Trophoblast cell (in vitro differentiated cells and primary cell): ENCODE measurements around the gene CEP41.
A peak's percentile ranks its signal among the peaks of the same experiment; 100 is the strongest.

Experiments used
- DNase-seq, 2 donors: peaks; one replicate each; pipeline ENCODE4 v3.0.0-alpha.2; 2016
- H2AFZ ChIP-seq: 2 replicates; pipeline ENCODE4 v1.6.1; 2013; ENCODE audit warnings: low read length, moderate library complexity, mild to moderate bottlenecking; ENCODE audit not compliant: insufficient read depth, poor library complexity
- H2AK5ac ChIP-seq: 2 replicates; pipeline ENCODE4 v1.6.1; 2013; ENCODE audit warnings: mild to moderate bottlenecking, low read length
- H2BK120ac ChIP-seq: 2 replicates; pipeline ENCODE4 v1.6.1; 2013; ENCODE audit warnings: low read length, mild to moderate bottlenecking, moderate library complexity; ENCODE audit not compliant: insufficient read depth, poor library complexity
- H2BK12ac ChIP-seq: 2 replicates; pipeline ENCODE4 v1.6.1; 2013; ENCODE audit warnings: mild to moderate bottlenecking, low read length, moderate library complexity
- H2BK5ac ChIP-seq: 2 replicates; pipeline ENCODE4 v1.6.1; 2013; ENCODE audit warnings: low read length, low read depth, moderate library complexity, mild to moderate bottlenecking; ENCODE audit not compliant: poor library complexity
- H3K14ac ChIP-seq: 2 replicates; pipeline ENCODE4 v1.6.1; 2013; ENCODE audit warnings: mild to moderate bottlenecking, low read length
- H3K18ac ChIP-seq: 2 replicates; pipeline ENCODE4 v1.6.1; 2013; ENCODE audit warnings: mild to moderate bottlenecking, low read length
- H3K23ac ChIP-seq: 2 replicates; pipeline ENCODE4 v1.6.1; 2013; ENCODE audit warnings: low read length
- H3K27ac ChIP-seq: 2 replicates; pipeline ENCODE4 v1.5.1; 2013; ENCODE audit warnings: low read depth, mild to moderate bottlenecking, inconsistent platforms, low read length, moderate library complexity
- H3K27me3 ChIP-seq: 2 replicates; pipeline ENCODE4 v1.6.1; 2013; ENCODE audit warnings: inconsistent platforms, mild to moderate bottlenecking, low read length, moderate library complexity; ENCODE audit not compliant: insufficient read depth
- H3K36me3 ChIP-seq, 2 experiments: 1 replicate in 1 of 2; 2 replicates in 1 of 2; pipeline ENCODE4 v1.6.1; 2013; ENCODE audit warnings: low read length in 2 of 2, mild to moderate bottlenecking in 2 of 2, moderate library complexity in 1 of 2; ENCODE audit not compliant: insufficient read depth in 2 of 2, control insufficient read depth in 1 of 2
- H3K4ac ChIP-seq: 2 replicates; pipeline ENCODE4 v1.6.1; 2013; ENCODE audit warnings: low read depth, mild to moderate bottlenecking, low read length, moderate library complexity
- H3K4me1 ChIP-seq, 2 experiments: 1 replicate in 1 of 2; 2 replicates in 1 of 2; pipeline ENCODE4 v1.6.1; 2013; ENCODE audit warnings: low read length in 2 of 2, mild to moderate bottlenecking in 2 of 2, moderate library complexity in 1 of 2; ENCODE audit not compliant: insufficient read depth in 2 of 2, control insufficient read depth in 1 of 2
- H3K4me2 ChIP-seq: 2 replicates; pipeline ENCODE4 v1.6.1; 2013; ENCODE audit warnings: inconsistent platforms, mild to moderate bottlenecking, low read length, moderate library complexity
- H3K4me3 ChIP-seq: 2 replicates; pipeline ENCODE4 v1.5.1; 2013; ENCODE audit warnings: mild to moderate bottlenecking, low read depth, low read length, inconsistent platforms
- H3K79me1 ChIP-seq: one replicate; pipeline ENCODE4 v1.6.1; 2013; ENCODE audit warnings: low read length
- H3K79me2 ChIP-seq: 2 replicates; pipeline ENCODE4 v1.6.1; 2013; ENCODE audit warnings: low read length, mild to moderate bottlenecking; ENCODE audit not compliant: control insufficient read depth, insufficient read depth, poor library complexity
- H3K9ac ChIP-seq: 2 replicates; pipeline ENCODE4 v1.6.1; 2013; ENCODE audit warnings: mild to moderate bottlenecking, low read length
- H3K9me3 ChIP-seq: 2 replicates; pipeline ENCODE4 v1.6.1; 2013; ENCODE audit warnings: low read depth, mild to moderate bottlenecking, control low read depth, inconsistent platforms, low read length; ENCODE audit not compliant: insufficient read depth
- H4K12ac ChIP-seq: 2 replicates; pipeline ENCODE4 v1.6.1; 2013; ENCODE audit warnings: low read depth, mild to moderate bottlenecking, low read length, moderate library complexity
- H4K8ac ChIP-seq: 2 replicates; pipeline ENCODE4 v1.6.1; 2013; ENCODE audit warnings: low read depth, mild to moderate bottlenecking, low read length, moderate library complexity
- H4K91ac ChIP-seq: one replicate; pipeline ENCODE4 v1.6.1; 2013; ENCODE audit warnings: low read depth, mild to moderate bottlenecking, low read length, moderate library complexity
- WGBS: extraction: QIAGEN DNeasy Blood & Tissue Kit; methylation state at CpG from one replicate; pipeline ENCODE4 v1.1.7; 2013; ENCODE audit warnings: missing lambda C conversion rate; ENCODE audit not compliant: insufficient read length, insufficient coverage; ENCODE audit errors: extremely low coverage; 5-methylcytosine and 5-hydroxymethylcytosine counted together

Gene CEP41

DNA sequence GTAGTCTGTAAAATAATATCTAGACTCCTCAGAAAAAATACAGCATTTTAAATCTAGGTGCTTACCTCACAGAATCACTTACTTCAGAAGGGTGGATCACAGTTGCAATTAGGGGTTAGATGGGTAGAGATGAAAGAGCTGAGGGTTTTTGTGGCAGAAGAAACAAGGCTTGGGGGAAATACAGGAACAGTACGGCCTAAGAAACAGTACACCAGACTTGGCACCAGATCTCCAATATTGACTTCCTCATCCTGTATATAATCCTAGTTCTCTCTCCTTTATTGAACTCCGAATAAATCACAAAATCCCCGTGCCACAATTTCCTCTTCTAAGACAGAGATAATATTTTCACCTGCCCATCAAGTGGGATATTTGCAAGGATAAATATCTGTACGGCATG, 14.3 kb downstream of the CEP41 start:
- H2AFZ ChIP-seq = no peak overlapping the region
- H3K9ac ChIP-seq = no peak overlapping the region
- no peak overlapping the region for H3K18ac ChIP-seq
- H3K23ac ChIP-seq = no peak overlapping the region
- no CpG with 5 or more reads among the region's 4 CpGs for WGBS
- no peak overlapping the region for H2BK120ac ChIP-seq
- H2BK5ac ChIP-seq = no peak overlapping the region
- H3K79me1 ChIP-seq = peaks cover 3% of the 10 kb centered on the region
- H3K27ac ChIP-seq = no peak overlapping the region
- no peak overlapping the region for H3K4me3 ChIP-seq
- H4K91ac ChIP-seq = no peak overlapping the region
- no peaks in the 10 kb centered on the region for H3K9me3 ChIP-seq
- no peak overlapping the region for H4K12ac ChIP-seq
- no peak overlapping the region for H2AK5ac ChIP-seq
- no peak overlapping the region for H4K8ac ChIP-seq
- H3K4ac ChIP-seq = no peak overlapping the region
- H3K4me1 ChIP-seq = peaks cover 5 to 8% of the 10 kb centered on the region in 2 experiments
- no peaks in the 10 kb centered on the region for H3K79me2 ChIP-seq
- no peak overlapping the region for H3K14ac ChIP-seq
- H2BK12ac ChIP-seq = no peak overlapping the region
- H3K4me2 ChIP-seq = no peak overlapping the region
- DNase-seq = no peak
- H3K36me3 ChIP-seq = no peaks in the 10 kb centered on the region
- H3K27me3 ChIP-seq = no peaks in the 10 kb centered on the region

GRCh38 chr7:130425796-130426195, 15.0 kb downstream of the CEP41 start:
- no peak overlapping the region for H3K4me3 ChIP-seq
- H4K8ac ChIP-seq = no peak overlapping the region
- peaks cover under 1 to 1% of the 10 kb centered on the region in 2 experiments for H3K4me1 ChIP-seq
- H3K36me3 ChIP-seq = no peaks in the 10 kb centered on the region
- H3K9ac ChIP-seq = no peak overlapping the region
- H3K27ac ChIP-seq = no peak overlapping the region
- no peak overlapping the region for H2AK5ac ChIP-seq
- no peak overlapping the region for H3K23ac ChIP-seq
- no peaks in the 10 kb centered on the region for H3K9me3 ChIP-seq
- no peak overlapping the region for H3K4me2 ChIP-seq
- H3K27me3 ChIP-seq = no peaks in the 10 kb centered on the region
- no peak for DNase-seq
- H2BK120ac ChIP-seq = no peak overlapping the region
- H4K91ac ChIP-seq = no peak overlapping the region
- H3K14ac ChIP-seq = no peak overlapping the region
- H3K79me1 ChIP-seq = peaks cover 3% of the 10 kb centered on the region
- no peak overlapping the region for H3K18ac ChIP-seq
- no peaks in the 10 kb centered on the region for H3K79me2 ChIP-seq
- H2BK12ac ChIP-seq = no peak overlapping the region
- no peak overlapping the region for H4K12ac ChIP-seq
- H2AFZ ChIP-seq = no peak overlapping the region
- H2BK5ac ChIP-seq = no peak overlapping the region
- no CpG with 5 or more reads among the region's 4 CpGs for WGBS
- no peak overlapping the region for H3K4ac ChIP-seq

- Histone ChIP-seq H2AK5ac (no peak overlapping the region), H2AFZ (no peak overlapping the region), H2BK12ac (no peak overlapping the region), H3K18ac (no peak overlapping the region), H4K91ac (no peak overlapping the region), H2BK5ac (no peak overlapping the region), H3K79me2 (no peaks in the 10 kb centered on the region), H3K79me1 (peaks cover 4% of the 10 kb centered on the region), H2BK120ac (no peak overlapping the region), H3K36me3 (no peaks in the 10 kb centered on the region), H3K14ac (no peak overlapping the region), H3K27ac (no peak overlapping the region), H3K9me3 (no peaks in the 10 kb centered on the region), H4K12ac (no peak overlapping the region), H3K9ac (no peak overlapping the region), H3K27me3 (no peaks in the 10 kb centered on the region), H4K8ac (no peak overlapping the region), H3K4me1 (peaks cover 3% of the 10 kb centered on the region in 2 experiments), H3K4ac (no peak overlapping the region), H3K23ac (no peak overlapping the region), H3K4me2 (no peak overlapping the region), H3K4me3 (no peak overlapping the region)
- DNase-seq = peak; percentile 22 to 90
- WGBS = no CpG with 5 or more reads among the region's 3 CpGs
These were observed 17.2 kb downstream of the CEP41 start for GRCh38 chr7:130423501-130424037.

DNA sequence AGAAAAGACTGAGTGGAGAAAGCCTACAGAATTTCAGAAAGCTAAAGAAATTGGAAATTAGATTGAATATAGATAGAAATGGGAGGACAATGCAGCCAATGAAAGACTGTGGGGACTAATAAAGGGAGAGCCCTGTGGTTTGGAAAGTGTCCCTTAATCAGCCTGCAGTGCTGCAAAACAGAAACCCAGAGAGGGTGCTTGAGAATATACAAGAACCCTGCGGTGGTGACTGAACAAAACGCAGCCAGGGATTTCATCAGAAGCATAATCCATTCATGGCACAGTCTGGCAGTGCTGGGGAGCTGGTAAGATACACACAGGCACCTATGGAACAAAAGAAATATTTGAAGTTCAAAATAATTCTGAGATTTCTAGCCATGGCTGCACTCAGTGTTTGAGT, 19.1 kb downstream of the CEP41 start:
- Histone ChIP-seq H3K9ac (no peak overlapping the region), H3K23ac (no peak overlapping the region), H3K4me3 (no peak overlapping the region), H4K8ac (no peak overlapping the region), H3K4ac (no peak overlapping the region), H3K4me2 (no peak overlapping the region), H3K9me3 (no peaks in the 10 kb centered on the region), H4K91ac (no peak overlapping the region), H2BK120ac (no peak overlapping the region), H3K79me1 (peaks cover 6% of the 10 kb centered on the region), H2BK5ac (no peak overlapping the region), H2BK12ac (no peak overlapping the region), H3K18ac (no peak overlapping the region), H4K12ac (no peak overlapping the region), H3K4me1 (peaks cover 3 to 6% of the 10 kb centered on the region in 2 experiments), H3K36me3 (no peaks in the 10 kb centered on the region), H3K27me3 (no peaks in the 10 kb centered on the region), H2AK5ac (no peak overlapping the region), H3K27ac (no peak overlapping the region), H2AFZ (no peak overlapping the region), H3K79me2 (no peaks in the 10 kb centered on the region), H3K14ac (no peak overlapping the region)
- DNase-seq = no peak
- no CpG with 5 or more reads among the region's 2 CpGs for WGBS
